OCI-LY1 (cell line): Measurements from ENCODE around the gene ADAM12.

Experiments
- EZH2 ChIP-seq: fragments of 200-600 bp; sonication (generic), shearing (Covaris generic); IDR thresholded peaks from 2 replicates; pipeline ENCODE4 v1.8.0; 2017; ENCODE audit warnings: borderline replicate concordance, mixed run types, mild to moderate bottlenecking, antibody characterized with exemption, low read length, moderate library complexity, mixed read lengths
- TF ChIP-seq, protein P1 (sequence below): fragments of 200-600 bp; sonication (generic), shearing (Covaris generic); IDR thresholded peaks from 2 replicates; pipeline ENCODE4 v1.5.1; 2017; ENCODE audit warnings: mild to moderate bottlenecking, antibody characterized with exemption, low read length, moderate library complexity, mixed read lengths

DNA sequence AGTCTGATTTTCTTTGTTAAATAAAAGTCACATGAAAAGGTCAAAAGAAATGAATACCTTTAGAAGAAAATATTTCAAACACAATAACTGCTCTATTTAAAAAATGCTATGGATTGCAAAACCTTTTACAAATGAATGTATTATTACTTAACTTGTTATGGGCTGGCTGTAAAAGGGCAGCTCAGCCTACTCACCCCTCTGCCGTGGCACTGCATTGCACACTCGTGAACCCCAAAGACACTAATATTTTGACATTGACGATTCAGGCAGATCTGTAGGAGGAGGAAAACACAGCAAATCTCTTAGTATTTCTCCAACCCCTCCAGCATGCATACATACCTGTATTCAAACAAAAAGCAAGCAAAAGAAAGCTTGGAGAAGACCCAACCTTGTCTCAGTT lies 342.4 kb downstream of the ADAM12 start:
- TF ChIP-seq, protein P1, sequence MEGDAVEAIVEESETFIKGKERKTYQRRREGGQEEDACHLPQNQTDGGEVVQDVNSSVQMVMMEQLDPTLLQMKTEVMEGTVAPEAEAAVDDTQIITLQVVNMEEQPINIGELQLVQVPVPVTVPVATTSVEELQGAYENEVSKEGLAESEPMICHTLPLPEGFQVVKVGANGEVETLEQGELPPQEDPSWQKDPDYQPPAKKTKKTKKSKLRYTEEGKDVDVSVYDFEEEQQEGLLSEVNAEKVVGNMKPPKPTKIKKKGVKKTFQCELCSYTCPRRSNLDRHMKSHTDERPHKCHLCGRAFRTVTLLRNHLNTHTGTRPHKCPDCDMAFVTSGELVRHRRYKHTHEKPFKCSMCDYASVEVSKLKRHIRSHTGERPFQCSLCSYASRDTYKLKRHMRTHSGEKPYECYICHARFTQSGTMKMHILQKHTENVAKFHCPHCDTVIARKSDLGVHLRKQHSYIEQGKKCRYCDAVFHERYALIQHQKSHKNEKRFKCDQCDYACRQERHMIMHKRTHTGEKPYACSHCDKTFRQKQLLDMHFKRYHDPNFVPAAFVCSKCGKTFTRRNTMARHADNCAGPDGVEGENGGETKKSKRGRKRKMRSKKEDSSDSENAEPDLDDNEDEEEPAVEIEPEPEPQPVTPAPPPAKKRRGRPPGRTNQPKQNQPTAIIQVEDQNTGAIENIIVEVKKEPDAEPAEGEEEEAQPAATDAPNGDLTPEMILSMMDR = no peak
- TF ChIP-seq EZH2 = no peak
